Chondrocyte (in vitro differentiated cells): ENCODE results near the gene ADAMTS14. TPM values are rescaled to one million over a fixed set of nuclear protein-coding genes. Genes with fewer than 3 reads are reported as not detected.

Experiments
- DNase-seq: peaks from one replicate; pipeline ENCODE4 v3.0.0; 2021; ENCODE audit warnings: mixed read lengths, low spot score
- H3K27ac Mint-ChIP-seq: one replicate; pipeline ENCODE4 v1.8.0; 2021; ENCODE audit warnings: mild to moderate bottlenecking, moderate library complexity, mixed read lengths; ENCODE audit not compliant: unreplicated experiment
- H3K27me3 Mint-ChIP-seq: 2 replicates; pipeline ENCODE4 v1.8.0; 2021; ENCODE audit warnings: low read depth, mixed read lengths
- H3K36me3 Mint-ChIP-seq: 2 replicates; pipeline ENCODE4 v1.8.0; 2021; ENCODE audit warnings: low read depth, mixed read lengths
- H3K4me1 Mint-ChIP-seq: 2 replicates; pipeline ENCODE4 v1.8.0; 2021; ENCODE audit warnings: low read depth, mild to moderate bottlenecking, mixed read lengths
- H3K4me3 Mint-ChIP-seq: one replicate; pipeline ENCODE4 v1.8.0; 2021; ENCODE audit warnings: mild to moderate bottlenecking, moderate library complexity, mixed read lengths; ENCODE audit not compliant: unreplicated experiment
- H3K9me3 Mint-ChIP-seq: 2 replicates; pipeline ENCODE4 v1.8.0; 2021; ENCODE audit warnings: low read depth, mixed read lengths
- CTCF ChIP-seq: fragments of 200-600 bp; sonication (generic); IDR thresholded peaks from 2 replicates; pipeline ENCODE4 v1.5.0; 2021; ENCODE audit warnings: antibody characterized with exemption, mild to moderate bottlenecking, moderate library complexity
- total RNA-seq: library from RNA; stranded (reverse); gene quantifications from 3 replicates; pipeline ENCODE4 v1.2.1, GENCODE V29; 2021

ADAMTS14 gene
- total RNA-seq, 1 donor from 2014 or later, result 7.7 TPM

DNA sequence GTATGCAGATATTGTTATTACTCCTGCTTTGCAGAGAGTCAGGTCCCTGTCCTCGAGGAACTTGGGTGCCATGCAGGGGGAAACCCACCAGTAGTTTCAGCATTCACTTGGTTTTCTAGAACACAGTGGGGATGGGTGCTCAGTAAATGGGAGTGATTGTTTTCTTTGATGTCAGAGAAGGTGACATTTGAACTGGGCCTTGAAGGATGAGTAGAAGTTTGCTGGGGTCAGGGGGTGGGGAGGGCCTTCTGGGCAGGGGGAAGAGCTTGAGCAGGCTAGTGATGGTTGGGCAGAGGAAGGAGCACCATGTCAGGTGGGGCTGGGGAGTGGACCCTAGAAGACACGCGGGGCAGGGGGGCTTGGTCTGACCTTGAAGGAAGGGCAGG is 5.9 kb downstream of the ADAMTS14 start:
- H3K36me3 Mint-ChIP-seq, result no peaks in the 10 kb centered on the region
- TF ChIP-seq CTCF, result no peak
- H3K27me3 Mint-ChIP-seq, result no peaks in the 10 kb centered on the region
- DNase-seq, result peak; percentile 1
- no peak overlapping the region for H3K4me3 Mint-ChIP-seq
- no peak overlapping the region for H3K27ac Mint-ChIP-seq
- no peaks in the 10 kb centered on the region for H3K9me3 Mint-ChIP-seq
- H3K4me1 Mint-ChIP-seq, result peaks cover 38% of the 10 kb centered on the region

DNA sequence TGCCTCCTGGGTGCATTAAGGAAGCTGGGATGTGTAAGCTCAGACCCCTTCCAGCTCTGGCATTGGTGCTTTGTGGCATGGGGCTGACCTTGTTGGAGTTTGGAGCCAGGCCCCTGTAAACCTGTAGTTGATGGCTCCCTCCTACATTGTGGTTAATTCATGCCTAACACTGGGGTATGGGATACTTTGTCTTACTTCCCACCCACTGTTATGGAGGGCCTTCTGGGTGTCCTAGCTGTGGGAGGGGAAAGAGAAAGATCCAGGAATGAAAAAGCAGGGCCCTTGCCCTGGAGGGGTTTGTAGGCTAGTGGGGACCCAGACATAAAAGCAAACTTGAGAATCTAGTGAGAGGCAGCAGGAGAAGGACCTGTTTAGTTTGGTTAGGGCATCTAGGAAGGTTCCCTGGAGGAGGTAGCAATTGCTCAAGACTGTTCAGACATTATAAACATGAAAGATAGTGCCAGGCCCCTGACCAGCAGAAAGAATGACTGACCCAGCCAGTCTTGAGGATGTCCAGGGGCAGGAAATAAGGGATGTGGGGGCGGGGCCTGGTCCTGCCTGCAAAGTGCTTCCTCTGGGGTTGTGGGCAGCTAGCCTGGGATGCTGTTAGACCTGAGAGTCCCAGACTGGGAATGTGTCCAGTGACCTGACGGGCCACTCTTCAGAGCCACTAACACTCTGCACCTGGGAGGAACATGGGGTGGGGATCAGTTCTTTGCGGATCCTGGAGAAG is 6.6 kb downstream of the ADAMTS14 start:
- Mint-ChIP-seq H3K9me3 (no peaks in the 10 kb centered on the region), H3K27me3 (no peaks in the 10 kb centered on the region), H3K36me3 (no peaks in the 10 kb centered on the region)

DNA sequence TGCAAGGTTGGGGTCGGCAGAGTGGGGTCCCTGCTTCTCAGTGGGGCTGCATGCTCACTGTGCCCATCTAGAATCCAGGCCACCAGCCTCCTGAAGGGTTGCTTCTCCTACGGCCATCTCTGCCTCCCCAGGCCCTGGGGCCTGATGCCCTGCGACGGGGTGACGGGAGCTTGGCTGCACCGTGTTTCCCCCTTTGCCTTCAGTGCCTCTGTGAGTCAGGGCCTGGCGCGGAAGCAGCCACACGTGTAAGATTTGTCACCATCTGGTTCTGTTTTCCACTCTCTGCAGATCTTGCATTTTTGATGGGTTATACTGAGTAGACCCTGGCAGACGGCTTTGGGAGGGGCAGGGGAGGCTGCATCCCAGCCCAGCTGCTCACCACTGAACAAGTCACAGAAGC is 7.2 kb downstream of the ADAMTS14 start:
- peak; percentile 50 for DNase-seq
- Mint-ChIP-seq H3K4me1 (peaks cover 25% of the 10 kb centered on the region), H3K27me3 (no peaks in the 10 kb centered on the region), H3K9me3 (no peaks in the 10 kb centered on the region), H3K27ac (no peak overlapping the region), H3K36me3 (no peaks in the 10 kb centered on the region), H3K4me3 (no peak overlapping the region)
- TF ChIP-seq CTCF, result no peak

More for the DNA sequence above, 6.6 kb downstream of the ADAMTS14 start:
- TF ChIP-seq CTCF, result no peak
- DNase-seq, result peak; percentile 52
- peaks cover 31% of the 10 kb centered on the region for H3K4me1 Mint-ChIP-seq
- H3K4me3 Mint-ChIP-seq, result no peak overlapping the region
- no peak overlapping the region for H3K27ac Mint-ChIP-seq

DNA sequence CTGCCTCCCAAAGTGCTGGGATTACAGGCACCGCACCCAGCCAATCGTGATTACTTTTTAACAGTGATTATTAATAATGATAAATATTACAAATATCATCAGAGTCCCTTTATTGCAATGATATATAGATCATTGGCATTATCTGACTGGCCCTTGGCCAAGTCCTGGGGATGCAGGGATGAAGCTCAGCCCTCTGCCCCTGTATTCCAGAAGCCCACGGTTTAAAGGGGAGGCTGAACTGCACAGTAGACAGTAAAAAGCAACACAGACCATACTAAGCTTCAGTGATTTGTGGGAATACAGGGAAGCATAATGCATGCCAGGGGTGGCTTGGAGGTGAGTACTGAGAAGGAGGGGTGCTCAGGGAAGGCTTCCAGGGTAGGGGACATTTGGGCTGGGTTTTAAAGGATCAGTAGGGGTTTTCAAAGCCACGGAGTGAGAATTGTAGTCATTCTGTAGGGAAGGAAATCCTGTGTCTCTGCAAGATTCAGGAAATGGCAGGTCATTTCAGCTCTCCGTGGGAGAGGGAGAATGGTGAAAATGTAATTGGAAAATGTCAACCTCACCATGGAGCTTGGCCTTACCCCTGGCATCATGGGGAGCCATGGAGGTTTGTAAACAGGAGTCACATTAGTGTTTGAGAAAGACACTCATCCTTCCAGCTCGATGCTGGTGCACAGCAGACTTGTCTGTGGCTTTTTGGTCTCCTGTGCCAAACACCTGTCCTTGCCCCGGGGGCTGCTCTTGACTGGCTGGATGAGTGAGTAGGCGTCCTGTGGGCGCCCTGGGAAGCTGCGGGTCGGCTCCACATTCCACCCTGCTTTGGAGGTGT is 8.8 kb downstream of the ADAMTS14 start:
- H3K27ac Mint-ChIP-seq, result no peak overlapping the region
- no peaks in the 10 kb centered on the region for H3K36me3 Mint-ChIP-seq
- no peak overlapping the region for H3K4me3 Mint-ChIP-seq
- DNase-seq, result peak; percentile 11
- H3K9me3 Mint-ChIP-seq, result no peaks in the 10 kb centered on the region
- H3K4me1 Mint-ChIP-seq, result peaks cover 21% of the 10 kb centered on the region
- no peak for TF ChIP-seq CTCF
- H3K27me3 Mint-ChIP-seq, result no peaks in the 10 kb centered on the region

DNA sequence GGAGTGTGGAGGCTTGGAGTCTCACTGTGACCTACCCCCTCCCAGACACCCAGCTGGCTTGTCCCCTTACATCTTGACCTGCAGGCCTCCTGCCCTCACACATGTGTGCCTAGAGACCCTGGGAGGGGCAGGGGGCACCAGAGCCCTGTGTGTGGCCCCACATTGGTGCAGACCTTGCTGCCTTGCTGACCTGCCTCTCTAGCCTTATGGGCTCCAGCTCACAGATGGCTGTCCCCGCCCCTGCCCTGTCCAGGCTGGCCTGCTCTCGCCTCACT is 9.4 kb downstream of the ADAMTS14 start:
- no peaks in the 10 kb centered on the region for H3K9me3 Mint-ChIP-seq
- TF ChIP-seq CTCF, result no peak
- H3K4me1 Mint-ChIP-seq, result peaks cover 21% of the 10 kb centered on the region
- H3K27me3 Mint-ChIP-seq, result no peaks in the 10 kb centered on the region
- no peak overlapping the region for H3K4me3 Mint-ChIP-seq
- peak; percentile 73 for DNase-seq
- H3K36me3 Mint-ChIP-seq, result no peaks in the 10 kb centered on the region
- H3K27ac Mint-ChIP-seq, result no peak overlapping the region
